IPS DF 4.7 (cell line): Measurements from ENCODE around the gene SNAP47.

Experiments used
- DNase-seq: peaks from one replicate; pipeline ENCODE4 v3.0.0-alpha.2; 2013; ENCODE audit warnings: low spot score; ENCODE audit errors: extremely low read depth

Gene SNAP47

GRCh38 chr1:227748496-227749182 is 13.4 kb downstream of the SNAP47 start:
- DNase-seq = no peak

GRCh38 chr1:227749225-227749624 is 14.0 kb downstream of the SNAP47 start:
- no peak for DNase-seq

- no peak for DNase-seq
These were observed 14.9 kb downstream of the SNAP47 start for GRCh38 chr1:227749916-227750710.

GRCh38 chr1:227753999-227754711 is 18.9 kb downstream of the SNAP47 start:
- DNase-seq = no peak

- no peak for DNase-seq
These were observed 19.7 kb downstream of the SNAP47 start for GRCh38 chr1:227754958-227755357.

GRCh38 chr1:227756172-227756959 is 21.1 kb downstream of the SNAP47 start:
- no peak for DNase-seq

GRCh38 chr1:227757781-227758180 is 22.5 kb downstream of the SNAP47 start:
- no peak for DNase-seq

- no peak for DNase-seq
These were observed 23.1 kb downstream of the SNAP47 start for GRCh38 chr1:227758366-227758765.

- no peak for DNase-seq
These were observed 24.4 kb downstream of the SNAP47 start for GRCh38 chr1:227759341-227760300.

GRCh38 chr1:227760377-227760776 is 25.1 kb downstream of the SNAP47 start:
- DNase-seq = no peak

- no peak for DNase-seq
These were observed 26.5 kb downstream of the SNAP47 start for GRCh38 chr1:227761621-227762230.

- DNase-seq = peak; percentile 30
These were observed 27.1 kb downstream of the SNAP47 start for GRCh38 chr1:227762231-227762911.

- no peak for DNase-seq
These were observed 28.2 kb downstream of the SNAP47 start for GRCh38 chr1:227763246-227764018.

- DNase-seq = no peak
These were observed 28.8 kb downstream of the SNAP47 start for GRCh38 chr1:227764019-227764391.

GRCh38 chr1:227765261-227766014 is 30.2 kb downstream of the SNAP47 start:
- no peak for DNase-seq

GRCh38 chr1:227766015-227766634 is 30.9 kb downstream of the SNAP47 start:
- no peak for DNase-seq

GRCh38 chr1:227766653-227767277 is 31.5 kb downstream of the SNAP47 start:
- no peak for DNase-seq
